GM12878 (cell line): ENCODE data around the gene TEX54. TPM values are rescaled to one million over a fixed set of nuclear protein-coding genes. Genes with fewer than 3 reads are reported as not detected.
A peak's percentile ranks its signal among the peaks of the same experiment; 100 is the strongest.

ENCODE experiments used
- ASH2L ChIP-seq: fragments of 300-600, 200-600 bp; sonication (generic); IDR thresholded peaks from 2 replicates; pipeline ENCODE4 v1.6.1; 2017; ENCODE audit warnings: low read depth, mild to moderate bottlenecking, borderline replicate concordance
- CHD2 ChIP-seq: IDR thresholded peaks from 2 replicates; pipeline ENCODE4 v1.6.1; 2011; ENCODE audit warnings: low read depth, low read length, improper control_type of control experiment, borderline replicate concordance
- CHD4 ChIP-seq: fragments of 200-600 bp; sonication (generic); IDR thresholded peaks from 2 replicates; pipeline ENCODE4 v1.6.1; 2016; ENCODE audit warnings: mild to moderate bottlenecking
- CREB1 ChIP-seq: IDR thresholded peaks from 2 replicates; pipeline ENCODE4 v1.6.1; 2012; ENCODE audit warnings: low read depth, mild to moderate bottlenecking, inconsistent platforms
- EED ChIP-seq: sonication (generic); IDR thresholded peaks from 2 replicates; pipeline ENCODE4 v1.6.1; 2016; ENCODE audit warnings: antibody characterized with exemption, low read depth
- ETV6 ChIP-seq, 2 experiments: fragments of 450-650 bp in 1 of 2; IDR thresholded peaks in 1 of 2; conservative IDR thresholded peaks in 1 of 2; 2 replicates each; pipeline ENCODE4 v1.6.1; 2014; ENCODE audit warnings: antibody characterized with exemption in 1 of 2, borderline replicate concordance in 1 of 2, low read depth in 1 of 2, mild to moderate bottlenecking in 1 of 2, moderate library complexity in 1 of 2
- FOS ChIP-seq: IDR thresholded peaks from 3 replicates; pipeline ENCODE4 v1.6.1; 2011; ENCODE audit warnings: borderline replicate concordance; ENCODE audit not compliant: insufficient read length; ENCODE audit errors: extremely low read depth
- GATAD2B ChIP-seq: fragments of 450-650 bp; conservative IDR thresholded peaks from 2 replicates; pipeline ENCODE4 v1.6.1; 2017; ENCODE audit warnings: low read depth, mild to moderate bottlenecking, moderate library complexity
- HDAC2 ChIP-seq: fragments of 200-600 bp; sonication (generic); IDR thresholded peaks from 2 replicates; pipeline ENCODE4 v1.6.1; 2017
- KAT2A ChIP-seq: conservative IDR thresholded peaks from 2 replicates; pipeline ENCODE4 v1.6.1; 2011; ENCODE audit warnings: low read depth, low read length; ENCODE audit not compliant: control insufficient read depth
- MEF2B ChIP-seq: fragments of 450-650 bp; IDR thresholded peaks from 2 replicates; pipeline ENCODE4 v1.6.1; 2018; ENCODE audit warnings: mild to moderate bottlenecking, moderate library complexity; ENCODE audit not compliant: partially characterized antibody, poor library complexity, severe bottlenecking
- NBN ChIP-seq: fragments of 450-650 bp; IDR thresholded peaks from 2 replicates; pipeline ENCODE4 v1.6.1; 2016
- NFXL1 ChIP-seq: fragments of 450-650 bp; IDR thresholded peaks from 2 replicates; pipeline ENCODE4 v1.6.1; 2017; ENCODE audit warnings: antibody characterized with exemption, mild to moderate bottlenecking, borderline replicate concordance
- NKRF ChIP-seq: fragments of 450-650 bp; conservative IDR thresholded peaks from 2 replicates; pipeline ENCODE4 v1.6.1; 2017; ENCODE audit warnings: mild to moderate bottlenecking, moderate library complexity
- NR2C1 ChIP-seq: fragments of 450-650 bp; IDR thresholded peaks from 2 replicates; pipeline ENCODE4 v1.6.1; 2017; ENCODE audit warnings: antibody characterized with exemption, mild to moderate bottlenecking, moderate library complexity
- NRF1 ChIP-seq: conservative IDR thresholded peaks from 2 replicates; pipeline ENCODE4 v1.6.1; 2011; ENCODE audit warnings: mild to moderate bottlenecking, low read depth, low read length, improper control_type of control experiment
- POU2F2 ChIP-seq: IDR thresholded peaks from 3 replicates; pipeline ENCODE4 v1.6.1; 2011; ENCODE audit warnings: low read depth, mild to moderate bottlenecking, low read length, borderline replicate concordance
- RAD51 ChIP-seq: fragments of 450-650 bp; IDR thresholded peaks from 2 replicates; pipeline ENCODE4 v1.6.1; 2016; ENCODE audit warnings: moderate library complexity, mild to moderate bottlenecking, inconsistent platforms
- RFX5 ChIP-seq: IDR thresholded peaks from 2 replicates; pipeline ENCODE4 v1.6.1; 2011; ENCODE audit warnings: low read depth, low read length, improper control_type of control experiment
- SP1 ChIP-seq: IDR thresholded peaks from one replicate; pipeline ENCODE4 v1.6.1; 2011; ENCODE audit warnings: low read depth, low read length
- SUPT20H ChIP-seq: IDR thresholded peaks from 2 replicates; pipeline ENCODE4 v1.6.1; 2011; ENCODE audit warnings: low read depth, mild to moderate bottlenecking, low read length, moderate library complexity, borderline replicate concordance; ENCODE audit not compliant: control insufficient read depth
- SUZ12 ChIP-seq: fragments of 200-600 bp; sonication (generic); IDR thresholded peaks from one replicate; pipeline ENCODE4 v1.6.1; 2018; ENCODE audit warnings: antibody characterized with exemption, mild to moderate bottlenecking; ENCODE audit not compliant: unreplicated experiment
- ZNF24 ChIP-seq: fragments of 450-650 bp; IDR thresholded peaks from 2 replicates; pipeline ENCODE4 v1.6.1; 2017; ENCODE audit warnings: antibody characterized with exemption, mild to moderate bottlenecking
- ZNF687 ChIP-seq: fragments of 450-650 bp; IDR thresholded peaks from 2 replicates; pipeline ENCODE4 v1.6.1; 2017; ENCODE audit warnings: mild to moderate bottlenecking, moderate library complexity
- polyA plus RNA-seq, 11 experiments: library from polyadenylated mRNA; depleted of rRNA in 4 of 11; unstranded in 6 of 11; stranded (reverse) in 5 of 11; fragments of >200 nt; fragmentation: Nextera tagmentation in 4 of 11; fragmentation: Illumina TruSeq in 1 of 11; extraction: Ambion mirVana in 4 of 11; extraction: Trizol in 1 of 11; gene quantifications; 1 replicate in 1 of 11; 2 replicates in 10 of 11; pipeline versions ENCODE4 v1.2.1 to v1.2.3, GENCODE V29; 2011 to 2016; ENCODE audit warnings: inconsistent platforms in 2 of 11, missing spikeins in 2 of 11, low read depth in 1 of 11
- total RNA-seq, 4 experiments: library from RNA; depleted of rRNA in 3 of 4; stranded (reverse); fragments of >200 nt in 3 of 4; fragmentation: Illumina TruSeq in 1 of 4; extraction: Trizol in 1 of 4; gene quantifications; 2 replicates each; pipeline versions ENCODE4 v1.2.1 to v1.2.3, GENCODE V29; 2013 to 2021

The TEX54 gene
- total and polyA plus RNA-seq, 10 of the 15 experiments (the other 5 are each of a cell fraction or from before 2014, with no cell fraction given): 0.38 to 0.68 (median 0.51) TPM; not detected in 7

GRCh38 chr11:62805076-62805892, 27.4 kb downstream of the TEX54 start, which contains the start of gene NXF1 (continued):
- TF ChIP-seq MEF2B (no peak), GATAD2B (peak; percentile 87; the same call in 1 of the 2 replicates), CHD4 (no peak), NR2C1 (peak; percentile 38; the same call in 1 of the 2 replicates), ASH2L (peak; percentile 77; the same call in 1 of the 2 replicates), NBN (peak; percentile 65; the same call in 1 of the 2 replicates), CHD2 (peak; percentile 40; the same call in 1 of the 2 replicates), SUPT20H (no peak), ETV6 (conservative IDR thresholded peaks at IDR 0.05 in 1 of 2, IDR thresholded peaks at IDR 0.05 in 1 of 2; ENCODE audit: borderline replicate concordance in 1 of 2, low read depth in 1 of 2) (no peak), NRF1 (peak; percentile 77), ZNF687 (peak; percentile 96), FOS (no peak), HDAC2 (no peak), POU2F2 (peak; percentile 99), SP1 (peak; percentile 85), RFX5 (0 out of 2 replicates have a peak, but pooled peaks have one; percentile 52), SUZ12 (no peak), KAT2A (no peak), RAD51 (no peak), CREB1 (peak; percentile 98), NKRF (peak; percentile 97), ZNF24 (peak; percentile 56; the same call in 1 of the 2 replicates), NFXL1 (no peak), EED (no peak)
